Panc1 (cell line): Measurements from ENCODE around the gene THSD7B.

Experiments
- CTCF ChIP-seq: fragments of 450-650 bp; IDR thresholded peaks from 2 replicates; pipeline ENCODE4 v1.5.1; 2017; ENCODE audit warnings: mild to moderate bottlenecking
- POLR2AphosphoS5 ChIP-seq: IDR thresholded peaks from 2 replicates; pipeline ENCODE4 v1.6.1; 2012; ENCODE audit warnings: mild to moderate bottlenecking, low read depth, low read length, moderate library complexity
- SIN3A ChIP-seq: IDR thresholded peaks from 2 replicates; pipeline ENCODE4 v1.6.1; 2012; ENCODE audit warnings: low read depth, mild to moderate bottlenecking, low read length, moderate library complexity, borderline replicate concordance; ENCODE audit not compliant: insufficient read depth
- TCF7L2 ChIP-seq: IDR thresholded peaks from 2 replicates; pipeline ENCODE4 v1.6.1; 2011; ENCODE audit warnings: mild to moderate bottlenecking, low read depth, low read length, inconsistent platforms
- TF ChIP-seq, protein P1 (sequence below), 2 experiments: IDR thresholded peaks; 2 replicates each; pipeline ENCODE4 v1.6.1; 2011 to 2012; ENCODE audit warnings: low read depth in 2 of 2, control low read depth in 1 of 2, low read length in 1 of 2, mild to moderate bottlenecking in 1 of 2, moderate library complexity in 1 of 2; ENCODE audit not compliant: insufficient read depth in 1 of 2

DNA sequence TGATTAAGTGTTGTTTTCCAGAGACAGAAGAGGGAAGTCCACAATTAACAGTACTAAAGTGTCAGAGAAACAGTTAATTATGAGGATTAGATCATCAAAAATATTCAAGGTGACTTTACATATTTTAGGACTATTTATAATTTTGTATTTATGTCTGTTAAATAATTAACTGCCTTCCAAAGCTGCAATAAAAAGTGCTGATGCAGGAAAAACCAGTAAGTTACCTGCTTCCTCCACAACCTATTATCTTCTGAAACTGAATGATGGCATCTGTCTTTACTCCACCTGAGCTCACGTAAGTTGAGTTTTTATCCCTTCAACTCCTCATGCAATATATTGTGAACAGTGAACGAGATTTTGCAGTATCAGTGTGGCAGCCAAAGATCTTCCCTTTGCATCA, 570.7 kb downstream of the THSD7B start:
- TF ChIP-seq CTCF (no peak), POLR2AphosphoS5 (no peak), SIN3A (no peak), TCF7L2 (no peak)
- TF ChIP-seq, protein P1, sequence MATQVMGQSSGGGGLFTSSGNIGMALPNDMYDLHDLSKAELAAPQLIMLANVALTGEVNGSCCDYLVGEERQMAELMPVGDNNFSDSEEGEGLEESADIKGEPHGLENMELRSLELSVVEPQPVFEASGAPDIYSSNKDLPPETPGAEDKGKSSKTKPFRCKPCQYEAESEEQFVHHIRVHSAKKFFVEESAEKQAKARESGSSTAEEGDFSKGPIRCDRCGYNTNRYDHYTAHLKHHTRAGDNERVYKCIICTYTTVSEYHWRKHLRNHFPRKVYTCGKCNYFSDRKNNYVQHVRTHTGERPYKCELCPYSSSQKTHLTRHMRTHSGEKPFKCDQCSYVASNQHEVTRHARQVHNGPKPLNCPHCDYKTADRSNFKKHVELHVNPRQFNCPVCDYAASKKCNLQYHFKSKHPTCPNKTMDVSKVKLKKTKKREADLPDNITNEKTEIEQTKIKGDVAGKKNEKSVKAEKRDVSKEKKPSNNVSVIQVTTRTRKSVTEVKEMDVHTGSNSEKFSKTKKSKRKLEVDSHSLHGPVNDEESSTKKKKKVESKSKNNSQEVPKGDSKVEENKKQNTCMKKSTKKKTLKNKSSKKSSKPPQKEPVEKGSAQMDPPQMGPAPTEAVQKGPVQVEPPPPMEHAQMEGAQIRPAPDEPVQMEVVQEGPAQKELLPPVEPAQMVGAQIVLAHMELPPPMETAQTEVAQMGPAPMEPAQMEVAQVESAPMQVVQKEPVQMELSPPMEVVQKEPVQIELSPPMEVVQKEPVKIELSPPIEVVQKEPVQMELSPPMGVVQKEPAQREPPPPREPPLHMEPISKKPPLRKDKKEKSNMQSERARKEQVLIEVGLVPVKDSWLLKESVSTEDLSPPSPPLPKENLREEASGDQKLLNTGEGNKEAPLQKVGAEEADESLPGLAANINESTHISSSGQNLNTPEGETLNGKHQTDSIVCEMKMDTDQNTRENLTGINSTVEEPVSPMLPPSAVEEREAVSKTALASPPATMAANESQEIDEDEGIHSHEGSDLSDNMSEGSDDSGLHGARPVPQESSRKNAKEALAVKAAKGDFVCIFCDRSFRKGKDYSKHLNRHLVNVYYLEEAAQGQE (IDR thresholded peaks at IDR 0.05; ENCODE audit: insufficient read depth in 1 of 2, low read depth in 2 of 2, low read length in 1 of 2) = no peak
